Gastrocnemius medialis (tissue), 4 donors: ENCODE data around the gene DKK2.

ENCODE experiments used
- POLR2A ChIP-seq, 2 donors: fragments of 450-650 bp; IDR thresholded peaks; one replicate each; pipeline ENCODE4 v1.6.1; 2017; ENCODE audit warnings: antibody characterized with exemption in 2 of 2, mild to moderate bottlenecking in 2 of 2, moderate library complexity in 2 of 2
- TF ChIP-seq, protein P1 (sequence below), 5 experiments: fragments of 450-650 bp in 3 of 5; fragments of 200-600 bp in 2 of 5; sonication (generic) in 2 of 5; IDR thresholded peaks in 4 of 5; conservative IDR thresholded peaks in 1 of 5; 1 replicate in 4 of 5; 2 replicates in 1 of 5; pipeline ENCODE4 v1.5.1; 2016 to 2019; ENCODE audit warnings: antibody characterized with exemption in 5 of 5, mild to moderate bottlenecking in 3 of 5, moderate library complexity in 3 of 5

DNA sequence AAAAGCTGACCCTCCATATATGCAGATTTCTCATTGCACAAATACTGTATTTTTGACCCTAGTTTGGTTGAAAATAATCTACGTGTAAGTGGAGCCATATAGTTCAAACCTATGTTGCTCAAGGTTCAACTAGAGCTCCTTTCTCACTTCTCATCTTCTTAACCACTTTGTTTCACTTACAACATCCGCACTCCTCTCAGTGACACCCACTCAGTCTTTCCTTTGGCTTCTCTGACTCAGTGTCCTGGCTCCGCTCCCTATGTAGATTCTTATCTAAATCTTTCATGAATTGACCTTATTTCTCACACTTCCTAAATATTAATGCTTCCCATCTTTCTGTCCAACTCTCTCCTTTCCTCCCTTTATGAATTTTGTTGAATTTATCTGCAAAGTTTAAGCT, 32.9 kb upstream of the DKK2 start:
- TF ChIP-seq, protein P1, sequence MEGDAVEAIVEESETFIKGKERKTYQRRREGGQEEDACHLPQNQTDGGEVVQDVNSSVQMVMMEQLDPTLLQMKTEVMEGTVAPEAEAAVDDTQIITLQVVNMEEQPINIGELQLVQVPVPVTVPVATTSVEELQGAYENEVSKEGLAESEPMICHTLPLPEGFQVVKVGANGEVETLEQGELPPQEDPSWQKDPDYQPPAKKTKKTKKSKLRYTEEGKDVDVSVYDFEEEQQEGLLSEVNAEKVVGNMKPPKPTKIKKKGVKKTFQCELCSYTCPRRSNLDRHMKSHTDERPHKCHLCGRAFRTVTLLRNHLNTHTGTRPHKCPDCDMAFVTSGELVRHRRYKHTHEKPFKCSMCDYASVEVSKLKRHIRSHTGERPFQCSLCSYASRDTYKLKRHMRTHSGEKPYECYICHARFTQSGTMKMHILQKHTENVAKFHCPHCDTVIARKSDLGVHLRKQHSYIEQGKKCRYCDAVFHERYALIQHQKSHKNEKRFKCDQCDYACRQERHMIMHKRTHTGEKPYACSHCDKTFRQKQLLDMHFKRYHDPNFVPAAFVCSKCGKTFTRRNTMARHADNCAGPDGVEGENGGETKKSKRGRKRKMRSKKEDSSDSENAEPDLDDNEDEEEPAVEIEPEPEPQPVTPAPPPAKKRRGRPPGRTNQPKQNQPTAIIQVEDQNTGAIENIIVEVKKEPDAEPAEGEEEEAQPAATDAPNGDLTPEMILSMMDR (IDR thresholded peaks at IDR 0.05 in 4 of 5, conservative IDR thresholded peaks at IDR 0.05 in 1 of 5): no peak
- TF ChIP-seq POLR2A (IDR thresholded peaks at IDR 0.05): no peak
